K562 (cell line): Measurements from ENCODE around the gene CAPN12. TPM values are rescaled to one million over a fixed set of nuclear protein-coding genes. Genes with fewer than 3 reads are reported as not detected.

Experiments
- ATAC-seq: fragments of 200-7000 bp; cut with Tn5 transposase; 3 replicates; pipeline ENCODE4 v1.9.1; 2020; ENCODE audit warnings: moderate library complexity
- BruUV-seq: library from RNA; stranded (reverse); fragments of 400-500 nt; replicated peaks from 2 replicates; lab custom pipeline; 2021; lab: Mats Ljungman, UMichigan
- CTCF ChIA-PET: fragments of 300-600 bp; formaldehyde crosslinking; extraction: SDS; loops from one replicate; lab custom pipeline; 2021; ENCODE audit warnings: low intra/inter-chr PET ratio; lab: Yijun Ruan, JAX
- POLR2A ChIA-PET: fragments of 300-600, 350-650 bp; sonication (Branson Sonifier 250); formaldehyde crosslinking; extraction: SDS; loops from one replicate; lab custom pipeline; 2021; ENCODE audit warnings: antibody characterized with exemption, inconsistent platforms; lab: Yijun Ruan, JAX
- DNase-seq, 4 experiments: peaks; one replicate each; pipeline versions ENCODE4 v3.0.0 to v3.0.0-alpha.2; 2011 to 2018; ENCODE audit warnings: low spot score in 3 of 4, mixed read lengths in 3 of 4; ENCODE audit errors: extremely low read depth in 1 of 4
- FAIRE-seq: peaks from 2 replicates; lab custom pipeline; 2011; peaks lifted over from hg19 to GRCh38; lab: Jason Lieb, UNC
- H2AFZ ChIP-seq: 2 replicates; pipeline ENCODE4 v1.6.0; 2011; ENCODE audit warnings: low read depth, low read length, control low read depth, inconsistent platforms
- H3K27ac ChIP-seq: fragments of 200-600 bp; 3 replicates; pipeline ENCODE4 v1.8.0; 2011; ENCODE audit warnings: low read depth, mild to moderate bottlenecking, control low read depth, inconsistent platforms, low read length, moderate library complexity, mixed read lengths; ENCODE audit errors: extremely low read depth
- H3K27me3 ChIP-seq, 2 experiments: fragments of 300-600 bp in 1 of 2; 2 replicates in 1 of 2; 3 replicates in 1 of 2; pipeline versions ENCODE4 v1.6.0 to v1.8.0; 2011; ENCODE audit warnings: inconsistent platforms in 2 of 2, low read length in 2 of 2, mild to moderate bottlenecking in 1 of 2, mixed read lengths in 1 of 2, moderate library complexity in 1 of 2; ENCODE audit not compliant: control insufficient read depth in 2 of 2, insufficient read depth in 2 of 2
- H3K36me3 ChIP-seq: fragments of 300-600 bp; 3 replicates; pipeline ENCODE4 v1.8.0; 2011; ENCODE audit warnings: mild to moderate bottlenecking, low read length, inconsistent platforms; ENCODE audit not compliant: control insufficient read depth, insufficient read depth
- H3K4me1 ChIP-seq, 2 experiments: fragments of 200-600 bp in 1 of 2; replicated peaks in 1 of 2; 2 replicates in 1 of 2; 3 replicates in 1 of 2; pipeline versions ENCODE4 v1.5.1 to v1.8.0; 2011; ENCODE audit warnings: inconsistent platforms in 2 of 2, low read length in 2 of 2, mild to moderate bottlenecking in 1 of 2, mixed read lengths in 1 of 2, moderate library complexity in 1 of 2; ENCODE audit not compliant: control insufficient read depth in 2 of 2, insufficient read depth in 2 of 2
- H3K4me2 ChIP-seq: 2 replicates; pipeline ENCODE4 v1.6.1; 2011; ENCODE audit warnings: low read length, control low read depth, inconsistent platforms, mixed read lengths; ENCODE audit not compliant: insufficient read depth
- H3K4me3 ChIP-seq: fragments of 200-600 bp; sonication (generic), shearing (Covaris generic); 2 replicates; pipeline ENCODE4 v1.5.1; 2016; ENCODE audit warnings: control low read depth, inconsistent platforms
- H3K79me2 ChIP-seq: fragments of 200-600 bp; 3 replicates; pipeline ENCODE4 v1.8.0; 2011; ENCODE audit warnings: low read length, inconsistent platforms; ENCODE audit not compliant: control insufficient read depth, insufficient read depth
- H3K9ac ChIP-seq, 2 experiments: 2 replicates each; pipeline versions ENCODE4 v1.6.0 to v1.6.1; 2011; ENCODE audit warnings: low read depth in 2 of 2, low read length in 2 of 2, control low read depth in 1 of 2, inconsistent platforms in 1 of 2, mild to moderate bottlenecking in 1 of 2, mixed read lengths in 1 of 2; ENCODE audit not compliant: insufficient read depth in 1 of 2
- H3K9me1 ChIP-seq: one replicate; pipeline ENCODE4 v1.6.0; 2011; ENCODE audit warnings: inconsistent platforms, mild to moderate bottlenecking, low read length, moderate library complexity; ENCODE audit not compliant: control insufficient read depth, insufficient read depth
- H3K9me3 ChIP-seq: replicated peaks from 2 replicates; pipeline ENCODE4 v1.5.1; 2011; ENCODE audit warnings: low read depth, low read length, inconsistent platforms; ENCODE audit not compliant: control insufficient read depth, insufficient read depth
- H4K20me1 ChIP-seq: replicated peaks from 2 replicates; pipeline ENCODE4 v1.6.1; 2011; ENCODE audit warnings: low read length, inconsistent platforms, mixed read lengths; ENCODE audit not compliant: control insufficient read depth, insufficient read depth
- CBFA2T3 ChIP-seq: fragments of 450-650 bp; IDR thresholded peaks from 2 replicates; pipeline ENCODE4 v1.6.1; 2017
- E2F3 ChIP-seq: fragments of 250-450 bp; sonication (Bioruptor Pico); IDR thresholded peaks from 2 replicates; pipeline ENCODE4 v1.4.0; 2020; ENCODE audit warnings: mild to moderate bottlenecking
- SMARCB1 ChIP-seq: IDR thresholded peaks from 2 replicates; pipeline ENCODE4 v1.6.1; 2011; ENCODE audit warnings: improper control_type of control experiment, low read depth; ENCODE audit not compliant: insufficient read length
- ZFX ChIP-seq: sonication (generic); formaldehyde crosslinking; IDR thresholded peaks from 2 replicates; pipeline ENCODE4 v1.8.0; 2022; ENCODE audit warnings: mild to moderate bottlenecking, missing genetic modification reagents, moderate library complexity
- WGBS: fragments of 100-300 bp; shearing (Covaris generic); methylation state at CpG from one replicate; pipeline ENCODE4 v1.1.6; 2016; ENCODE audit warnings: low coverage, mixed read lengths; ENCODE audit not compliant: insufficient coverage; ENCODE audit errors: missing lambda C conversion rate; 5-methylcytosine and 5-hydroxymethylcytosine counted together
- in situ Hi-C: fragments of 300-500 bp; cut with MboI; formaldehyde crosslinking; loops from 4 replicates; pipeline ENCODE4 v1.15.0; 2018; ENCODE audit warnings: inconsistent platforms, mixed read lengths
- intact Hi-C: fragments of 100-400 bp; cut with micrococcal nuclease; formaldehyde crosslinking; loops from 2 replicates; pipeline ENCODE4 v1.14.2; 2022
- polyA plus RNA-seq, 8 experiments: library from polyadenylated mRNA; depleted of rRNA in 4 of 8; stranded (reverse) in 5 of 8; unstranded in 3 of 8; fragments of >200 nt; fragmentation: Nextera tagmentation in 2 of 8; fragmentation: Illumina TruSeq in 1 of 8; extraction: Ambion mirVana in 2 of 8; extraction: Trizol in 1 of 8; gene quantifications; 2 replicates each; pipeline versions ENCODE4 v1.2.1 to v1.2.3, GENCODE V29; 2011 to 2014; ENCODE audit warnings: inconsistent platforms in 1 of 8, missing spikeins in 1 of 8
- total RNA-seq, 7 experiments: library from RNA; depleted of rRNA in 6 of 7; stranded (reverse); fragments of >200 nt in 6 of 7; fragmentation: Illumina TruSeq in 2 of 7; extraction: Trizol in 2 of 7; gene quantifications; 2 replicates each; pipeline versions ENCODE4 v1.2.1 to v1.2.3, GENCODE V29; 2011 to 2021; ENCODE audit warnings: low replicate concordance in 1 of 7
- TF ChIP-seq, protein P1 (sequence below), 3 experiments: fragments of 200-800 bp in 1 of 3; sonication (Bioruptor generic) in 1 of 3; sonication (generic) in 1 of 3; formaldehyde crosslinking in 1 of 3; IDR thresholded peaks; 2 replicates each; pipeline versions ENCODE4 v1.6.1 to v1.8.0; 2016 to 2022; ENCODE audit warnings: mild to moderate bottlenecking in 2 of 3, missing compliant biosample characterization in 2 of 3, missing genetic modification characterization in 2 of 3, missing genetic modification reagents in 1 of 3
- TF ChIP-seq, protein P2 (sequence below): fragments of 250-450 bp; sonication (Bioruptor Pico); IDR thresholded peaks from 2 replicates; pipeline ENCODE4 v1.8.0; 2021; ENCODE audit warnings: borderline replicate concordance, mild to moderate bottlenecking, moderate library complexity; ENCODE audit not compliant: poor library complexity, severe bottlenecking

CAPN12 gene
- total and polyA plus RNA-seq, 9 of the 15 experiments (the other 6 are each of a cell fraction or from before 2014, with no cell fraction given) = 0.83 to 7.0 (median 1.6) TPM

- TF ChIP-seq, protein P1, sequence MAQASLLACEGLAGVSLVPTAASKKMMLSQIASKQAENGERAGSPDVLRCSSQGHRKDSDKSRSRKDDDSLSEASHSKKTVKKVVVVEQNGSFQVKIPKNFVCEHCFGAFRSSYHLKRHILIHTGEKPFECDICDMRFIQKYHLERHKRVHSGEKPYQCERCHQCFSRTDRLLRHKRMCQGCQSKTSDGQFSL (CRISPR knock-in tag; IDR thresholded peaks at IDR 0.05) = no peak
- TF ChIP-seq, protein P1 (tag; IDR thresholded peaks at IDR 0.05) = peak in 1 of 2 experiments; percentile 70; a peak in 2 of 4 replicates
- no peak for TF ChIP-seq SMARCB1
These were observed 60.0 kb downstream of the CAPN12 start (continued) for GRCh38 chr19:38684078-38684861.

GRCh38 chr19:38683393-38684077 is 60.7 kb downstream of the CAPN12 start:
- Histone ChIP-seq H3K79me2 (peaks cover 100% of the 10 kb centered on the region), H3K27ac (peak overlapping the region; percentile 98), H3K9me3 (peaks cover 7% of the 10 kb centered on the region), H3K27me3 (no peaks in the 10 kb centered on the region), H4K20me1 (peaks cover 14% of the 10 kb centered on the region; the same call in 1 of the 2 replicates), H3K4me3 (no peak overlapping the region), H2AFZ (no peak overlapping the region), H3K4me2 (peak overlapping the region; percentile 63), H3K9ac (peak overlapping the region; percentile 67 to 76), H3K9me1 (peaks cover under 1% of the 10 kb centered on the region), H3K36me3 (peaks cover 61% of the 10 kb centered on the region), H3K4me1 (peaks cover 77 to 91% of the 10 kb centered on the region in 2 experiments)
- WGBS = 4% methylated on average over 10 of the region's 10 CpGs
- intact Hi-C loops (no loop called here), in situ Hi-C loops (no loop called here)
- BruUV-seq = no TSS peak
- POLR2A ChIA-PET = interaction anchor here (0.6 to 1.3 kb wide), 3 partner anchors 13 to 694 kb away, joined by 3 to 8 read pairs (median 3); no protein-coding TSS in a partner anchor
- DNase-seq (peak; percentile 75 to 89 (median 80)), FAIRE-seq (peak; percentile 79), ATAC-seq (peak; percentile 87)
- CTCF ChIA-PET = interaction anchor here (0.6 kb wide), 1 partner anchor 1442 kb away, joined by 3 read pairs; no protein-coding TSS in a partner anchor
- TF ChIP-seq ZFX (CRISPR knock-in tag) = peak; percentile 56
- TF ChIP-seq CBFA2T3 = peak; percentile 70
- TF ChIP-seq SMARCB1 = peak; percentile 70
- TF ChIP-seq, protein P2, sequence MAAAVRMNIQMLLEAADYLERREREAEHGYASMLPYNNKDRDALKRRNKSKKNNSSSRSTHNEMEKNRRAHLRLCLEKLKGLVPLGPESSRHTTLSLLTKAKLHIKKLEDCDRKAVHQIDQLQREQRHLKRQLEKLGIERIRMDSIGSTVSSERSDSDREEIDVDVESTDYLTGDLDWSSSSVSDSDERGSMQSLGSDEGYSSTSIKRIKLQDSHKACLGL (CRISPR knock-in tag) = no peak
- TF ChIP-seq E2F3 (CRISPR knock-in tag) = no peak
